ENCODE results near the gene SMARCC2.
"Not testable (repeated sequence)": the region's sequence is repeated elsewhere in the genome, so short reads cannot be mapped to it uniquely, and the experiment has no call there.

The SMARCC2 gene

GRCh38 chr12:56197921-56198635 lies 8.8 kb upstream of the SMARCC2 start:
- Mint-ChIP-seq H3K36me3 (ENCODE audit: low read depth) (no peaks in the 10 kb centered on the region), H3K4me1 (peaks cover 5% of the 10 kb centered on the region), H3K9me3 (no peaks in the 10 kb centered on the region), H3K4me3 (no peak overlapping the region), H3K27me3 (no peaks in the 10 kb centered on the region), H3K27ac (no peak overlapping the region)
- no peak for ATAC-seq
- no peak for DNase-seq

DNA sequence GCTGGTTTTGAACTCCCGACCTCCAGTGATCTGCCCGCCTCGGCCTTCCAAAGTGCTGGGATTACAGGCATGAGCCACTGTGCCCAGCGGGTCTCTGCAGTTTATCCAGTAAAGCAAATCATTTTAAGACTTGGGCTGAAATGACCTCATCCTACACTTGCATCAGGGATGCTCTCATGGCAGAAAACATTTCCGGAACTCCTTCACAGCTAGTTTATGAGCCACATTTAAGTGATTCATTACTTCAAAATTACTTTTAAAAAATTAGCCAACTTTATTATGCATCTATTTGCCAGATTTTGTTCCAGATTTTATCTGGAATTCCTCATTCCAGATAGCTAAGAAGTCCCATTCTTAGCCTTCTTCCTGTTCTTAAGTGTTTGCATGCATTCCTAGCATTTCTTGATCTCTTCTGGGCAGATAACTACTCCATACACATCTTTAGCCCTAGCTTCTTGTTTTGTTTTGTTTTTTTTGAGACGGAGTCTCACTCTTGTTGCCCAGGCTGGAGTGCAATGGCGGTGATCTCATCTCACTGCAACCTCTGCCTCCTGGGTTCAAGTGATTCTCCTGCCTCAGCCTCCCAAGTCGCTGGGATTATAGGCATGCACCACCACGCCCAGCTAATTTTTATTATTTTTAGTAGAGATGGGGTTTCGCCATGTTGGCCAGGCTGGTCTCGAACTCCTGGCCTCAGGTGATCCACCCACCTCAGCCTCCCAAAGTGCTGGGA lies 7.7 kb upstream of the SMARCC2 start:
- H3K36me3 Mint-ChIP-seq (ENCODE audit: low read depth); ATAC-seq; H3K4me1 Mint-ChIP-seq; H3K9me3 Mint-ChIP-seq; H3K4me3 Mint-ChIP-seq; H3K27me3 Mint-ChIP-seq; H3K27ac Mint-ChIP-seq; DNase-seq: not testable (repeated sequence)

DNA sequence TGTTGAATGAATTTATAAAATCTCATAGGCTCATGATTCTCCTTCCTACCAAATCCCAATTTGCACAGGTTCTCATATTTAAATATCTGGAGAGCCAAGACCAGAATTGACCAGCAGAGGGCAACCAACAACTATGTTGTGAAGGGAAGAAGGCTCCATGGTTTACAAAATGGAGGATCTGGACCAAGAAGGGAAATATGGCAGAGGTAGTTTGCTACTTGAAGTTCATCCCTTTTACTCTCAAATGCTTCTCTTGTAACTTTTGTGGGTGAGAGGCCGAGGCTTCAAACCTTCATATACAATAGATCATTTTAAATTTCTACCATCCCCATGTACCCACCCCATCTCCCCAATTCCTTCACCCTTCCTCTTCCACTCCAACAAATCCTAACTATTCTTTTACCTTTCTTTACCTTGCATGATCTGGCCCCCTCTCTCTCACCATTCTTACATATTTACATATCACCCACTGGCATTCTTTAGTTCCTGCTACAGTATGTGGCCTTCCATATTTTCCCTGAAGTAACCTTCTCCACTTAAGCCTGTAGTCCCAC lies 3.8 kb upstream of the SMARCC2 start:
- Mint-ChIP-seq H3K27ac (peak overlapping the region; percentile 70), H3K9me3 (no peaks in the 10 kb centered on the region), H3K4me1 (peaks cover 27% of the 10 kb centered on the region), H3K27me3 (no peaks in the 10 kb centered on the region), H3K36me3 (ENCODE audit: low read depth) (peaks cover 3% of the 10 kb centered on the region), H3K4me3 (no peak overlapping the region)
- DNase-seq (peak; percentile 78), ATAC-seq (no peak)

DNA sequence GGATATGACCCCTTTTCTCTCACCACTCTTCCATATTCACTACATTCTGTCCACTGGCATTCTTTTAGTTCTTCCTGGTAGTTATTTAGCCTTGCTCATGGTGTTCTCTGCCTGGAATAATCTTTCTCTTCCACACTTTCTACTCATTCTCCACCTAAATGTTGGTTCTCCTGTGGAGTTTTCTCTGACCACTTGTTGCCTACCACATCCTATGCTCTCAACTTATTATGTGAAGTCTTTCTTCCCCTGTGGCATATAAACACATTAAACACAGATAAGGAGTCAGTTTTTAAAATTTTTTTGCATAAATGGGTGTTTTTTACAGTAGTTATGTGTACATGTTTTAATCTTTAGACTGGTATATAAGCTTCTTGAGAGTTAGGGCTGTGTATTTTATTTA lies 3.3 kb upstream of the SMARCC2 start:
- Mint-ChIP-seq H3K27me3 (no peaks in the 10 kb centered on the region), H3K4me3 (no peak overlapping the region), H3K9me3 (no peaks in the 10 kb centered on the region), H3K4me1 (peaks cover 32% of the 10 kb centered on the region), H3K27ac (no peak overlapping the region), H3K36me3 (ENCODE audit: low read depth) (peaks cover 3% of the 10 kb centered on the region)
- DNase-seq: no peak
- ATAC-seq: no peak

DNA sequence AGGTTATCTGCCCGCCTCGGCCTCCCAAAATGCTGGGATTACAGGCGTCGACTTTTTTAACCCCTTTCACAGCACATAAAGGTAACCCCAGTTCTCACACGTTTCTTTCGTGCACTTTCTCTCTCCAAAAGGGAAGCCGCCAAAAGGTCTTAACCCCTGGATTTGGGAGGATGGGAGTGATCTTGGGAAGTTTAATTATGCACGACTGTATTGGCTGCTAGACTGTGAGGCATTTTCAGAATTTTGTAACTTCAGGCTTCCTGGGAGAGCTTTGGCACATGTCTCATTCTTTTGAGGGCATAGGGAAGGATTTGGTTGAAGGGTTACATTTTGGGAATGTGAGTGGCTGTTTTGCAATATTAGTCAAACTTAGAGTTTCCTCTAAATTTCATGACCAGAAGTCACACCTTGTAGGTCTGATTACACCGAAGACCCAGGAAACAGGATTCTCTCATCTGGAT lies 1.4 kb upstream of the SMARCC2 start:
- ATAC-seq: no peak
- Mint-ChIP-seq H3K4me3 (peak overlapping the region; percentile 90), H3K4me1 (peaks cover 43% of the 10 kb centered on the region), H3K27me3 (no peaks in the 10 kb centered on the region), H3K9me3 (no peaks in the 10 kb centered on the region), H3K27ac (peak overlapping the region; percentile 97), H3K36me3 (ENCODE audit: low read depth) (peaks cover 15% of the 10 kb centered on the region)
- DNase-seq: no peak

DNA sequence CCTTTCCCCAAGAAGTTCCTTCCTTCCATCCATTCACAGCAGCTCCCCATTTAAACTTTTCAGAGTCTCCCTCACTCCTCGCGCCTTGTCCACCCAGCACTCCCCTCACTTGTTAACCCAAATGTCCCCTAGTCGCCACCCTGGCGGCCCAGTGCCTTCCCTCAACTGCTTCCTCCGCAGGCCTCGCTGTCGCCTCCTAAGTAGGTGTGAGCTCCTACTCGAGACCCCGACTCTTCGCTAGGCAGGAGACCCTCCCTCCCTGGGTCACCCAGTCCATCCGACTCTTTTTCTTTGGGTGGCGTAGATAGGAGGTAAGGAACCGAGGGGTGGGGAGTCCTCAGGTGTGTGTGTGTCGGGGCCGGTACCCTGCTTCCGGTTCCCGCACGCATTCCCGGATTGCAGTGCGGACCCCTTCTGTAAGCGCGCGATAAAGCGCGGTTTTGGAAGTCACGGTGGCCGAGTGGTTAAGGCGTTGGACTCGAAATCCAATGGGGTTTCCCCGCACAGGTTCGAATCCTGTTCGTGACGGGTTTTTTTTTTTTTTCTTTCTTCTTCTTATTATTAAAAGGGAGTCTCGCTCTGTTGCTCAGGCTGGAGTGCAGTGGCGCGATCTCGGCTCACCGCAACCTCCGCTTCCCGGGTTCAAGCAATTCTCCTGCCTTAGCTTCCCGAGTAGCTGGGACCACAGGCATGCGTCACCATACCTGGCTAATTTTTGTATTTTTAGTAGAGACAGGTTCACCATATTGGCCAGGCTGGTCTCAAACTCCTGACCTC lies 823 bp upstream of the SMARCC2 start:
- H3K27ac Mint-ChIP-seq: peak overlapping the region; percentile 97
- peaks cover 16% of the 10 kb centered on the region for H3K36me3 Mint-ChIP-seq (ENCODE audit: low read depth)
- peaks cover 43% of the 10 kb centered on the region for H3K4me1 Mint-ChIP-seq
- H3K4me3 Mint-ChIP-seq: peak overlapping the region; percentile 90
- DNase-seq (peak; percentile 90), ATAC-seq (peak; percentile 65)
- no peaks in the 10 kb centered on the region for H3K27me3 Mint-ChIP-seq
- no peaks in the 10 kb centered on the region for H3K9me3 Mint-ChIP-seq

- Mint-ChIP-seq H3K4me3 (peak overlapping the region; percentile 90), H3K36me3 (ENCODE audit: low read depth) (peaks cover 30% of the 10 kb centered on the region), H3K27ac (peak overlapping the region; percentile 90), H3K9me3 (no peaks in the 10 kb centered on the region), H3K4me1 (peaks cover 43% of the 10 kb centered on the region), H3K27me3 (no peaks in the 10 kb centered on the region)
- ATAC-seq (no peak), DNase-seq (peak; percentile 22)
These were observed 545 bp downstream of the SMARCC2 start for GRCh38 chr12:56188778-56189098.

- DNase-seq (no peak), ATAC-seq (no peak)
- H3K4me3 Mint-ChIP-seq: peak overlapping the region; percentile 90
- H3K27ac Mint-ChIP-seq: peak overlapping the region; percentile 90
- H3K27me3 Mint-ChIP-seq: no peaks in the 10 kb centered on the region
- H3K36me3 Mint-ChIP-seq (ENCODE audit: low read depth): peaks cover 31% of the 10 kb centered on the region
- H3K9me3 Mint-ChIP-seq: no peaks in the 10 kb centered on the region
- H3K4me1 Mint-ChIP-seq: peaks cover 40% of the 10 kb centered on the region
These were observed 1.0 kb downstream of the SMARCC2 start for GRCh38 chr12:56188131-56188777.

DNA sequence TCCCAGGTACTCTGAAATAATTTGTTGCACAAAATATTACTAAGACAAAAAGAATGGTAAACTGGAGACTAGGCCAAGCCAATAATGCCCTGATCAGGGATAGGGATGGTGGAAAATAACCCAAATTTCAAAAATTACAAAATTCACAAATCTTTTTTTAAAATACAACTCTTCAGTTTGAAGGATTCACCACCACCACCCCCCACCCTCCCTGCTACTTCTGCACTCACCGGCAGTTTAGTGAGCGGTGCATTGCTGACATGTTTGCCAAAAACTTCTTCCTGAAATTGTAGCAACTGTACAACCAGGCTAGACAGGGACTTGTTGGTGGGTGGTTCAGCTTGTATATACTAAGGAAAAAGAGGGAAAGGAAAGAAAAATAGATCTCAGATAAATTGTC lies 2.3 kb downstream of the SMARCC2 start:
- Mint-ChIP-seq H3K27me3 (no peaks in the 10 kb centered on the region), H3K4me3 (peak overlapping the region; percentile 90), H3K36me3 (ENCODE audit: low read depth) (peaks cover 31% of the 10 kb centered on the region), H3K9me3 (no peaks in the 10 kb centered on the region), H3K27ac (peak overlapping the region; percentile 90), H3K4me1 (peaks cover 35% of the 10 kb centered on the region)
- DNase-seq (no peak), ATAC-seq (no peak)

DNA sequence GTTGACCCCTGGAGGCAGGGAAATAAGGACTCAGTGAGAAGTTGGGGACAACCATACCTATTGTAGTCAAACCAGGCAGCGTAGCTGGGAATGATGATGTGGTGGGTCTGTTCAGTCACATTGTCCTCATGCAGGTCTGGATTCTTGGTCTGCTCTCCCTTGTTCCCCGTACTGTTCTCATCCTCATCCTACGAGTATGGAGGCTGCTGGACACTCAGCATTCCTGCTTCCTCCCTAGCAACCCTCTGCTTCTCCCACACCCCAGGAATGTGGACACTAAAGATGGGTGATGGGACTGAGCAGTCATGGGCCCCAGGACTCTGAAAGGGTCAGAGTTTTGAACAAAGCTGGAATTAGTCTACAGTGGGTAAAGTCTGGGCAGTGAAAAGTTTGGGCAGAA lies 10.9 kb downstream of the SMARCC2 start:
- no peak for ATAC-seq
- no peak for DNase-seq
- peaks cover 43% of the 10 kb centered on the region for H3K36me3 Mint-ChIP-seq (ENCODE audit: low read depth)
- no peak overlapping the region for H3K27ac Mint-ChIP-seq
- no peaks in the 10 kb centered on the region for H3K9me3 Mint-ChIP-seq
- H3K4me1 Mint-ChIP-seq: no peaks in the 10 kb centered on the region
- H3K4me3 Mint-ChIP-seq: no peak overlapping the region
- H3K27me3 Mint-ChIP-seq: no peaks in the 10 kb centered on the region

DNA sequence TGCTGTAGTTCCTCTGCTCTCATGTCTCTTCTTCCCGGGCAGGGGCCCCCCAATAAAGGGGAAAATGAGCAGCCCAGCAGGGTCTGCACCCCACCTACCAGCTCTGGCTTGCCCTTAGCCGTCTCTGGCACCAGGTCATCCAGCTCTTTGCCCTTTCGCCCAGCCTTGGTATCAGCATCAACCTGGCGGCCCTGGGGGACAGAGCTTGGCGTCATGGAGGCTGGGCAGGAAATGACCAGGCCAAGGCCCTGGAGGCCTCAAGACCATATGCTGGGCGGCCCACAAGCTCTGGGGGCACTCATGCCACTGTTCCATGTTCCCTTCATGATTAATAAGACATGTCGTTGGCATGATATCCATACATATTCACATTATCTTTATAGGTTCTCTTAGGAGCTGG lies 16.4 kb downstream of the SMARCC2 start:
- Mint-ChIP-seq H3K36me3 (ENCODE audit: low read depth) (peaks cover 43% of the 10 kb centered on the region), H3K4me1 (no peaks in the 10 kb centered on the region), H3K27ac (peak overlapping the region; percentile 1), H3K9me3 (no peaks in the 10 kb centered on the region), H3K27me3 (no peaks in the 10 kb centered on the region), H3K4me3 (no peak overlapping the region)
- no peak for DNase-seq
- no peak for ATAC-seq

- H3K27me3 Mint-ChIP-seq: no peaks in the 10 kb centered on the region
- no peaks in the 10 kb centered on the region for H3K9me3 Mint-ChIP-seq
- H3K36me3 Mint-ChIP-seq (ENCODE audit: low read depth): peaks cover 47% of the 10 kb centered on the region
- H3K4me3 Mint-ChIP-seq: no peak overlapping the region
- ATAC-seq (no peak), DNase-seq (no peak)
- H3K4me1 Mint-ChIP-seq: no peaks in the 10 kb centered on the region
- no peak overlapping the region for H3K27ac Mint-ChIP-seq
These were observed 20.0 kb downstream of the SMARCC2 start for GRCh38 chr12:56169229-56169759.

DNA sequence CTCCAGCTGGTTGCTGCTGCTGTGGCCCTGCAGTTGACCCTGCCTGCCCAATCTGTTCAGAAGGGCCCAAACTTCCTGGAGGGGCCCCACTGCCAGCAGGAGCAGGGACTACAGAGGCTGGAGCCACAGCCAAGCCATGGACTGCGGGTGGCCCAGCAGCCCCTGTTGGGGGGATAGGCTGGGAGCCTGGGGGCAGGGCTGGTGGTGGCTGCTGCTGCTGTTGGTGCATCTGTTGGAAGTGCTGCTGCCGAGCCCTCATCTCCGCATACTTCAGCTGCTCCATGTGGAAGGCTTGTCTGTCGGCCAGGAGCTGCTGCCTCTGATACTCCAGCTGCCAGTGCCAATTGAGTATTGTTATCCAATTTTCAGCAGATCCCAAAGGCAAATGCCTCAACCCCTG lies 23.9 kb downstream of the SMARCC2 start:
- H3K27ac Mint-ChIP-seq: peak overlapping the region; percentile 15
- no peak for ATAC-seq

GRCh38 chr12:56164345-56164729 lies 24.9 kb downstream of the SMARCC2 start:
- H3K4me1 Mint-ChIP-seq: peaks cover 25% of the 10 kb centered on the region
- no peak overlapping the region for H3K27ac Mint-ChIP-seq
- no peak overlapping the region for H3K4me3 Mint-ChIP-seq
- no peaks in the 10 kb centered on the region for H3K9me3 Mint-ChIP-seq
- no peak for DNase-seq
- peaks cover 52% of the 10 kb centered on the region for H3K36me3 Mint-ChIP-seq (ENCODE audit: low read depth)
- ATAC-seq: no peak
- no peaks in the 10 kb centered on the region for H3K27me3 Mint-ChIP-seq

More for the DNA sequence above, 23.9 kb downstream of the SMARCC2 start:
- no peak for DNase-seq
- H3K36me3 Mint-ChIP-seq (ENCODE audit: low read depth): peaks cover 51% of the 10 kb centered on the region
- peaks cover 15% of the 10 kb centered on the region for H3K4me1 Mint-ChIP-seq
- H3K27me3 Mint-ChIP-seq: no peaks in the 10 kb centered on the region
- H3K9me3 Mint-ChIP-seq: no peaks in the 10 kb centered on the region
- no peak overlapping the region for H3K4me3 Mint-ChIP-seq
